ENCODE results near the gene DNAJB11.
A peak's percentile ranks its signal among the peaks of the same experiment; 100 is the strongest.
"Not testable (repeated sequence)": the region's sequence is repeated elsewhere in the genome, so short reads cannot be mapped to it uniquely, and the experiment has no call there.

Gene DNAJB11

DNA sequence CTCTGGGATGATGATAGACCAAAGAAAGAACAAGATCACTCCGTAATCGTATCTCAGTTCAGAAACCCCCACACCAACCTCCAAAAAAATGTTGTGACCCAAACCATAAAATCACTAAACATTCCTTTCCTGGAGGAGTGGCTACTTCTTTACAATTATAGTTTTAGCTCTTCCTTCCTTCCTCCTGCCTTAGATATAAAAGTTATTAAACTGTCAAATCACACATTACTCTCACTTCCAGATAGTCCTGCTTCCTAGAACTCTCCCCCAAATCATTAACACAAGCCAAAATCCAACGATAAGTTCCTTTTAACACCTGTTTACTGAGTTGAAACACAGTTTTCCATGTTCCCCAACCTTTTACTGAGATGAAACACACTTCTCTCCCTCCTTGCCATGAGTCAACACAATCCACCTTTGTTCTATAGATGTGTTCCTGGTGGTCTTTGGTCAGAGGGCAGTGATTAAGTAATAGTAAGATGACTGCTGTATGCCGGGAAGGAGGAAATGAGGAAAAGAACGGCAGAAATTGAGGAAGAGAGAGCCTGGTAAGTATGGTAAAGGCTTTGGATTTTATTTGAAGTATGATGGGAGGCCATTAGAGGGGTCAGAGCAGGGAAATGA lies 18.0 kb upstream of the DNAJB11 start:
- DNase-seq: no peak

DNA sequence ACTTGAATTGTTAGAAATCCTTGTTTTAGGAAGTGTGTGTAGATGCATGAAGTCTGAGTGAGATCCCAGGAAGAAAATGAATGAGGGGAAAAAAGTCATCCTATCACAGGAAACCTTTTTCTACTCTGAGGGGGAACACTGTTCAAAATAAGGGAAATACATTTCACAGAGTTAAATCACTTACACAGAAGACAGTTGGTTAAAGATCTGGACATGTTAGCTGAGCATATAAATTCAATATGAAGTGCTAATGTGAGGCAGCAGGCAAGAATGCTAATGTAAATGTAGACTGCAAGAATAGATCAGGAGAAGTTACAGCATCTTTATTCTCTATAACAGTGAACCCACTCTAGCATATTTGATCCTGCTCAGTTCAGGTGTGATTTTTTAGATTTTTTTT lies 5.9 kb upstream of the DNAJB11 start:
- DNase-seq: no peak

DNA sequence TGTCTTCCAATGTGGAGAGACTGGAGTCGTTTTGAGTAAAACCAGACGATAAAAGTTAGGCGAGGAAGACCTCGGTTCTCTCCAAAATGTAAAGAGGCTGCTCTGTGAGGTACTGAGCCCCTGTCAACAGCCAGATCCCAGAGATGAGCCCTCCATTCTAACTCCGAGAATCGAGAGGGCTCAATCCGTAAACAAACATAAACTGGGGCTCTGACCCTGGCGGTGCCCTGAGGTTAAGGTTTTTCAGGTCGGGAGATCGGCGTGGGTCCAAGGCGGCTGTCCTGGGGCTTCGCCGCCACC lies 3.8 kb upstream of the DNAJB11 start:
- DNase-seq: no peak

DNA sequence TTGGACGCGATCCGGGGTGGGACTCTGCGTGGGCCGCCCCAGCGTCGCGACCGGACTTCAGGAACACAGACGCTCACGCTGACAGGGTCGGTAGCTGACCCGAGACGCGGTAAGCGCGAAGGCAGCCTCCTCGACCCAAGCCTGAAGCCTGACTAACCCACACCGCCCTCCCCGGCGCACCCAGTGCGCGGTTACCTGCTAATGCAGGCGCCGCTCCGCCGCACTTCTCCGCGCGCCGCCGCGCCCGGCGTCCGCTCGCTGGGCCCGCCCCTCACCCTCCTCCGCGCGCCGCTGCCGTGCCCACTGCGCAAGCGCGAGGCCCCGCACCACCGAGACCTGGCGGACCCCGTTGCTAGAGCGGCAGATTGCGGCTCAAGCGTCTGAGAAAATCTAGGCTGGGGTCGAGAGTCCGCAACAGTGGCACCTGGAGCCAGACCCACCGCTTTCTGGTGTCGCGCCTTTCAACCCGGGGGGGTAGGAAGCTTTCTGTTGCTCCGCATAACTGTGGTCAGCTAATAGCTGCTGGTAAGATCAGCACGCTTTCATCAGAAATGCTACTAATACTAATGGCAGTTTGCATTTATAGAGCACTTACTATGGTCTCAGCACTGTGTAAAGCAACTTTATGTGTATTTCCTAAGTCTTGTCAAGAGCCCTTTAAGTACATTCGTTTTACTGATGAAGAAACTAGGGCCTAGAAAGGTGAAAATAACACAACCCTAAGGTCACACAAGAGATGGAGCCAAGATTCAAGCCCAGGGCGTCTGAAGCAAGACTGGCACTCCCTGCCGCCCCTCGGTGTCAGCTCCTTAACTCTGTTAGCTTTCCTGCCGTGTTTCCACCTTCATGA lies 3.2 kb upstream of the DNAJB11 start, which contains the start of gene TBCCD1:
TBCCD1 (minus strand) TSS at position 268 of the 850 bp plus-strand sequence. CDS start 3,010 bp downstream, outside the sequence.
- DNase-seq: peak; percentile 93 to 97

DNA sequence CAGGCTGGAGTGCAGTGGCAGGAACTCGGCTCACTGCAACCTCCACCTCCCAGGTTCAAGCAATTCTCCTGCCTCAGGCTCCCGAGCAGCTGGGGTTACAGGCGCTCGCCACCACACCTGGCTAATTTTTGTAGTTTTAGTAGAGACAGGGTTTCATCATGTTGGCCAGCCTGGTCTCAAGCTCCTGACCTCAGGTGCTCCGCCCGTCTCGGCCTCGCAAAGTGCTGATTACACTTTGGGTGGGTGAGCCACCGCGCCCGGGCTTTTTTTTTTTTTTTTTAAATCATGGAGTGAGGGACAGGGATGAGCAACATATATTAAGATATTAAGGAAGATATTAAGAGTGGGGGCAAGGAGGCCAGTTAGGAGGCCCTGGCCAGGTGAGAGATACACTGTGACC lies 1.2 kb upstream of the DNAJB11 start:
- DNase-seq: not testable (repeated sequence)

DNA sequence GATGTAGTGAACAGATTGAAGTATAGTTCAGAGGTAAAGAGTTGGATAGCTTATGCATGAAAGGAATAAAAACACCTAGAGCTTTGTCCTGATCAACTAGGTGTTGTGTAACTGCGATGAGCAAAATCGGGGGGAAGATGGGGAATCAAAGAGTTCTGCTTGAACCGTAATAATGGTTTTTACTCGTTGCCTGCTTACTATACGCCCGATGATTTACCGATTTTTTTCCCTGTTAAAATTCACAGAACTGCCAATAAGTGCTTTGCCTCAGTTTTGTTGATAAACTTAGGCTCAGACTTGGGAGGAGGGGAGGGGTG lies 783 bp upstream of the DNAJB11 start:
- no peak for DNase-seq

DNA sequence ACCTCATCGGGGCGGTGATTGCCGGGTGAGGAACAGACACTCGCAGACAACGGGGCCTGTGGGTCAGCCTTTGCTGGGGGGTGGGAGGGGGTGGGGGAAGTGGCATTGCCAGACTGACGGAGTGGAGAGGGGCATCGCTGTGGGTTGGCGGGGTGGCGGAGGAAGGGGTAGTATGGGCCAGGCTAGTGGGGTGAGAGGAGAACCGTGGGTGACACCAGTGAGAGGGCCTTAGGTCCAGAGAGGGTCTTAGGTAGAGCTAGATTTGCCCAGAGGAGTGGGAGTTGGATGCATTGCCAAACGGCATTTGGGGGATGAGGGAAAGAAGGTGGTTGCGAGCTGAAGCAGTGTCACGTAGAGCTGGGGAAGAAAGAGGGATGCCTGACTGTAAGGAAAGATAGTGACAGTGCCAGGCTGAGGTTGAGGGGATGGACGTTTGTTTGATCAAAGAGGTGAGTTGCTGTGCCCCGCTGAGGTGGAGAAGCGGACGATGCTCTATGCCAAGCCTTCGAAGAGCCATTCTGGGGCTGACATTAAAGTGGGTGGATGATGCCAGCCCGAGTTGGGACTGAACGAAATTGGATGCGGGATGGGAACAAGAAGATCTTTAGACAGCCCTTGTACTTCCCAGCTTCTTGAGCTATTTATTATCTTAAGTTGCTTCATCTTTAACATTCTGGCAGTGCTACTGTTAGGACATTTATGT lies 572 bp downstream of the DNAJB11 start:
- DNase-seq: no peak

DNA sequence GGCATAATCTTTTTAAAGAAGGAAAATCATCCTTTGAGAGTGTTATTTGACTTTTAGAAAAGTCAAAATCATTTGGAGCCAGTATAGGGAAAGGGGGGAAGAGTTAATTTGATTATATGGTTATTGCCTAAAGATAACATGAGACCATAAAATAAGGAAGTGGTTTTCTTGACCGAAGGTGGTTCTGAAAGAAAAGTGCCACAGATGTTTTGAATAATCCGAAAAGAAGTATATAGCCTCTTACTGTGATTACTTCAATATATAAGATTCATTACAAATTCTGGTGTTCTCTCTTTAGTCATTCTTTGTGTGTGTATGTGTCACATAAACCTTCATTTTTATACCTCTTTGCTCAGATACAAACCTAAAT lies 1.1 kb downstream of the DNAJB11 start:
- DNase-seq: no peak

DNA sequence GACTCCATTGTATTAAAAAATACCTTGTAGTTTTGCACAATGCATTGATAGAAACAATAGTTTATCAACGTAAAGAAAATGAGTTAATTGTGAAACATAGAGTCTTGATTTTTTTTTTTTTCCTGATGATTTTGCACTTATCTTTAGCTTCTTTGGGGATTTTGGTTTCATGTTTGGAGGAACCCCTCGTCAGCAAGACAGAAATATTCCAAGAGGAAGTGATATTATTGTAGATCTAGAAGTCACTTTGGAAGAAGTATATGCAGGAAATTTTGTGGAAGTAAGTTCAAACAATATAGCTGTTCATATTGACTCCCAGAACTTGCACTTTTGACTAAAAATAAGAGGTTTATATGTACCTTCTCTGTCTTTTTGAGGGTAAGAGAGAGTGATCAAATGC lies 7.0 kb downstream of the DNAJB11 start:
- DNase-seq: no peak

DNA sequence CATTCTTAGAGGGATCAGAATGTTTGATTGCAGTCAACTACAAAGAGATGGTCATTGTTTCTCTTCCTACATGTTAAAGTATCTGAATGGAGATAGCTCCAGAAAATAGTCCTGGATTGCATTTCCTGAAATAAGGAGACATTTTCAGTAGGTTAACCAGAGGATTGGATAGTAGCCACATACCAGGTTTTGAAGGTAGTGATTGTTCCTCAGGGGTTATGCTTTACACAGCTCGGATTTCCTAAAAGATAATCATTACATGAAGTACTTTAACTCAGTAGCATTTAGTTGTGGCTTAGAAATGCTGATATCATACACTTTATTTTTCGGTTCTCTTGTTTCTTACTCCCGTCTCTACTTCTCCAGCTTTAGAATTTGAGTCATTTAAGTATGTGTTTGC lies 10.3 kb downstream of the DNAJB11 start:
- DNase-seq: no peak

DNA sequence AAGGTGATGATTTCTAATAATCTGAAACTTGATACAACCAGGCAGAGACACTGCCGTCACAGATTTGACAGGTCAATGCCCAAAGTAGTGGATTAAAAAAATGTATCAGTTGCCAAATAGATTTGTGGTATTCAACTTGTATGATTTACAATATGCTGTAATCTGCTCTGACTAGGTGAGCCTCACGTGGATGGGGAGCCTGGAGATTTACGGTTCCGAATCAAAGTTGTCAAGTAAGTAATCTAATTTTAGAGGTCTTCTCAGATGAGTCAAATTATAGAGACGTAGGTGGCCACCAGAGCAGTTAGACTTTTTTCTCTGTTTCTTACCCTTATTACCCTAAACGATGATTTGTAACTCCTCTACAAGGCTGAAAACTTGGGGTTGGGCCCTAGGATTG lies 12.0 kb downstream of the DNAJB11 start:
- DNase-seq: no peak

DNA sequence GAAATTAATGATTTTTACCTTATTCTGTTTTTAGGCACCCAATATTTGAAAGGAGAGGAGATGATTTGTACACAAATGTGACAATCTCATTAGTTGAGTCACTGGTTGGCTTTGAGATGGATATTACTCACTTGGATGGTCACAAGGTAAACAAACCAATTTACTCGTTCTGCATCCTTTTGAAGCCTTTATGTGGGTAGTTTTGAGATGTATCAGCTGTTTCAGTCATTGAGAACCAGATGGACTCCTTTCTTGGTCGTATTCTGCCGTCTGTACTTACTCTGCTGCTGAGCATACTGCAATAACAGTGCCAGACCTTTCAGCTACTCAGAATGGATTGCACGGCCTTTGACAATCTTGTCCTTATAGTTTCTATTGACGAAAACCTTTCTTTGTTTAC lies 13.3 kb downstream of the DNAJB11 start:
- no peak for DNase-seq

DNA sequence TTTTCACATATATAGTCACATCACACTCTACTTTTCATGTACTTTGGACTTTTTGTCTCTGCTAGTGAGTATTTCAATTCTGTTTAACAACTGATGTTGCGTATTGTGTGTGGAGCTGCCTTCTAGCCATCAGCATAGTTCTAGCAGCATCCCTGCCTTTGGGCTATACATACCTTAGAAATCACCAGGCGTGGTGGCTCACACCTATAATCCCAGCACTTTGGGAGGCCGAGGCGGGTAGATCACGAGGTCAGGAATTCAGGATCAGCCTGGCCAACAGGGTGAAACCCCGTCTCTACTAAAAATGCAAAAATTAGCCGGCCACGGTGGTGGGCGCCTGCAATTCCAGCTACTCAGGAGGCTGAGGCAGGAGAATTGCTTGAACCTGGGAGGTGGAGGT lies 15.7 kb downstream of the DNAJB11 start:
- DNase-seq: not testable (repeated sequence)

DNA sequence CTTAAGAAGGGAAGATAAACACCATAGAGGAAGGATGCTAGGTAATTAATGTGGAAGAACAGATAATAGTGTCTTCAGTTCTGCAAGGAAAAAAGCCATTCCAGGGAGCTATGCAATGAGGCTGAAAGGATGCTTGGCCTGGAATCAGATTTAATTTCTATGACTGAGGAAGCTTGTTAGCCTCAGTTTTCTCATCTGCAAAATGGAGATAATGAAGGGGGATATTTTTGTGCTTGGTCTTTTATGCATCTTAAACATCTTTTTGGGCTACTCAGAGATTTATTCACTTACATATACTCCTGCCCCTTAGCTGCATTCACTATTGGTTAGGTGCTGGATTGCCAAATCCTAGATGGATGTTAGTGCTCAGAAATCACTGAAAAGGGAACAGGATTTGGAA lies 16.7 kb downstream of the DNAJB11 start:
- DNase-seq: no peak

DNA sequence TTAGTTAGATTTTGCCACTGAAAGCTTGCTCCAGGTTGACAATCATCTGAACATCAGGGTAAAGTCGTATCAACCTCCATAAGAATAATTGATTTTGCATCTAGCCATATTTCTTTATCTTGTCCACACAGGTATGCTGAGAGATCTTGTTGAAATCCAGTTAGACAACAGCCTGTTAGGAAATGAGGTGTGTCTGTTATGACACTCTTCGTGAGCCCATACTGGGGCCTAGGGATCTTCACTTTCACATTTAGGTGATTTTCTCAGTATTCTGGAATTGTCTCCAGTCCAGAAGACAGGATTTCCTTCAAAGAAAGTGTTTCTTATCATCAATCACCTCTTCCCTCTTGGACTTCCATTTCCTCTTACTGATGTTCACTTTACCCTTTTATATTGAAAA lies 18.1 kb downstream of the DNAJB11 start:
- DNase-seq: no peak

DNA sequence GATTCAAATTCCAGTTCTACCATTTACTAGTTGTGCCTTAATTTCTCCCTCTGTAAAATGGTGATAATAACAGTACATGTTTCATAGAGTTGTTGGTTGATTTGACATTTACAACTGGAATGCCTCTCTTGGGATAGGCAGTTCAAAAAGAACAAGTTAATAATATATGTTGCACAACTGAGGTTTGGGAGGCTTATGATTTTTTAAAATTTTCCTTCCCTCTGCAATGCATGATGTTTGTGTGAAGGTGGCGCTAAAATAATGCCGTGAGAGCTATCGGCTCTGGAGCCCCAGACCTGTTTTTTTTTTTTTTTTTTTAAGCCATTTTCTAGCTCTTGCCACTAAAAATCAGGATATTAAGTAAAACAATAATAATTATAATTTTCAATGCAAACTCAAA lies 18.6 kb downstream of the DNAJB11 start:
- DNase-seq: no peak

DNA sequence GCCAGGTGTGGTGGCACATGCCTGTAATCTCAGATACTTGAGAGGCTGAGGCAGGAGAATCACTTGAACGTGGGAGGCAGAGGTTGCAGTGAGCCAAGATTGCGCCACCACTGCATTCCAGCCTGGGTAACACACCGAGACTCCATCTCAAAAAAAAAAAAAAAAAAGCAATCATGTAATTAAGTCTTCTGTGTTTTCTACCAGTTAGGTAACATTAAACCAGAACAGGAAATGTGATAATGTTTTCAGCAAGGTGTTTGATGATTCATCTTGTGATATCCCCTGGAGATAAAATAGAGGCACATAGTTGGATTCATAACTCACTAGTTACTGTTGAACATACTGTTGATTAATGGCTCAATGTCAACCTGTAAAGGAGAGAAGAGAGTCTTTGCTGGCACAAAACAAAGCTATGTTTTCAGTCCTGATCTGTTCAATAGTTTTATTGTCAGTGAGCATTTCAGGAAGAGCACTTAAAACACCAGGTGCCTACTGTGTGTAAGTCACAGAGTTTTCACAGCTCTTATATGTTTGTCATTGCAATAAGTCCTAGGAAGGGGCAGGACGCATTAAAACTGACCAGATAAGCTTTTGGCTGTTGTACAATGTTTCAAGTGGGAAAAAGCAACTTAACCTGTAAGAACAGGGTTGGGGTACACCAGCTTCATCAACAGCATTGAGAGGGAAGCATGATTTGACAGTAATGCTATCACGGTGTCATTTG lies 19.5 kb downstream of the DNAJB11 start:
- peak in 1 of 2 donors; percentile 29 for DNase-seq

DNA sequence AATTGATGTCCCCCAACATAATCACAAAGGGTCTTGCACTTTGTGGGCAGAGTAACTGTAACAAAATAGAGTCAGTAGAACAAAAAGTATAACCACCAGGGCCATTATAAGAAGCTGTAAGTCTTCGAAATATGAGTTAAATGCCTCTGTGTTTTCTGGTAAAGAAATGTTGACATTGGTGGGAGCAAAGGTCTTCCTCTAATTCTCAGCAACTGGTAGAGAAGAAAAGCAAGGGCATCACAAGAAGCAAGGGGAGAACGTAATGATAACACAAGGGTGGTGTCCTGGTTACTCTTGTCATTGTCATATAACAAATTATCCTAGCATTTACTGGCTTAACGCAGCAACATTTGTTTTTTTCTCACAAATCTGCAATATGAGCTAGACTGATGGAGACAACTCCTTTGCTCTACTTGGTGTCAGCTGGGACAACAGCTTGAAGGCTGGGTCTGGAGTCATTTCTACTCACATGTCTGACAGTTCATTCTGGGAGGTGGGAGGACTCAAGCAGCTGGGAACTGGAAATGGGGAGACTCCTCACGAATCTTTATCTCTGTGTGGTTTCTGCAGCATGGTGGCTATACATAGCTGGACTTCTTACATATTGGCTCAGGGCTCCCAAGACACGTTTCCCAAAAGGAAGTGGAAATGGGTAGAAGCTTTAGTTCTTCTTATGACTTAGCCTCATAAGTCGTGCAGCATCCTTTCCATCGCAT lies 20.2 kb downstream of the DNAJB11 start:
- DNase-seq: no peak

DNA sequence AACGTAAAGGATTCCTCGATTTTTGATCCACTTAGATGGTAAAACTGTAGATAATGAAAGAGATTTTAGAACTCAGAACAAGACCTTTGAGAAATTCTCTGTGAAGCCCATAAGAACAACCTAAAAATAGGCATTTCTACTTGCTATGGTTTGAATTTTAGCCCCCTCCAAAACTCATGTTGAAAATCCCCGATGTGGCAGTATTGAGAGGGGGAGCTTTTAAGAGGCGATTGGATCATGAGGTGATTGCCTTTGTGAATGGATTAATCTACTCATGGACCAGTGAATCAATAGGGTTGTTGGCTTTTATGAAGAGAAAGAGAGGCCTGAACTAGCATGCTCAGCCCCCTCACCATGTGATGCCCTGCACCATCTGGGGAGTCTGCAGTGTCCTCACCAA lies 22.2 kb downstream of the DNAJB11 start:
- no peak for DNase-seq

DNA sequence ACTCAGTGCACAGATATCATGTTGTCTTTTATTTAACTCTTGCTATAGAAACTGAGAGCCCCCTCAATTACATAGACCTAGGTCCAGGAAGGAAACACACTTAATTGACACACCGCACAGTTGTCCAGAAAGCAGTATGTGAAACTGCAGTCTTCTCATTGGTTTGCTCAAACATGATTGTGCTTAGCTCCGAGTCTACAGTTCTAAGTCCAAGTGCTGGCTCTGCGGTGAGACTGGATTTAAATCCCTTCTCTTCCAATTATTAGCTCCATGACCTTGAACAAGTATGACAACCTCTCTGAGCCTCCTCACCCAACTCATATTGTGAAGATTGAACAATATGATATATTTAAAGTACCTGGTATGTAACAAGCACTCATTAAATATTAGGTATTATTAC lies 23.3 kb downstream of the DNAJB11 start:
- no peak for DNase-seq

DNA sequence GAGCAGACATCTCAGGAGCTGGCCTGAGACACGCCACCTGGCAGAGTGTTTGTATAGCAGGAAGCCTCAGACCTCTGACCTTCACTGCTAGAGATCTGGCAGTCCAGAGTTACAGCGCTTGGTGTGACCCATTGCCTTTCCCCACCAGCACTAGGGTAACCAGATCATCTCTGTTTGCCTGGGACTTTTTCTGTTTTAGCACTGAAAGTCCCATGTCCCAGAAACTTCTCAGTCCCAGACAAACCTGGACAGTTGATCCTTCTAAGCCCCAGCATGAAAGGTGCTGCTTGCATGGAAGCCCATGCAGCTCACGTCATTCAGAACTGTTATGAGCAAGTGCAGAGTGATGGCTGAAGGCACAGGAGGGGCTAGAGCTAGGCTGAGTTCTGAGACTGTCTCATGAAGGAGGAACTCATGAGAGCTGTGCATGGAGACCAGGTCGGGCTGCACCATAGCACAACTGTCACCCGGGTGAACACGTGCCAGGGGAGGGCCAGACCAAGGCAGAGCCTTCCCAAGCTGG lies 24.1 kb downstream of the DNAJB11 start:
- DNase-seq: no peak

DNA sequence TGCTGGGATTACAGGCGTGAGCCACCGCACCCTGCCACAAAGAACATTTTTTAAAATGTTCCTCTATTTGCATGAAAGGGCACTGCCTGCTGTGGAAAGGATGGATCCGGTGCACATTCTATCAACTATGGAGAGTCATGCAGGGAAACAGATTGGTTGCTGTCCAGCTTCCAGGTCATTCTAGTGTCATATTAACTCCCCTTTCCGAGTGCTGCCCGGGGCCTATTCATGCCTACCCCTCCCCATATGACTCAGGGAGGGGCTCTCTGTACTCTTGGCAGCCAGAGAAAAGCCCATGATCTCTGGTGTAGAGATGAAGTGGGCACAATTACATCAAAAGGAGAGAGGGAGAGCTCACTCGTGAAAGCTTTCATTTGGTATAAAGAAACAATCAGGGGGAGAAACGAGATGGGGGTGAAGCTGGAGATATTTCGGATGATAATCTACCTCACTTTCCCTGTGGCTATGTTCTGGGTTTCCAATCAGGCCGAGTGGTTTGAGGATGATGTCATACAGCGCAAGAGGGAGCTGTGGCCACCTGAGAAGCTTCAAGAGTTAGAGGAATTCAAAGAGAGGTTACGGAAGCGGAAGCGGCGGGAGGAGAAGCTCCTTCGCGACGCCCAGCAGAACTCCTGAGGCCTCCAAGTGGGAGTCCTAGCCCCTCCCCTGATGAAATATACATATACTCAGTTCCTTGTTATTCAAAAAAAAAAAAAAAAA lies 26.2 kb downstream of the DNAJB11 start:
- DNase-seq: no peak
